SH-SY5Y (cell line): ENCODE measurements around the gene LRRFIP1.

Experiments used
- GATA2 ChIP-seq: IDR thresholded peaks from 2 replicates; pipeline ENCODE4 v1.6.1; 2011; ENCODE audit warnings: mild to moderate bottlenecking, low read depth, low read length
- GATA3 ChIP-seq: IDR thresholded peaks from 2 replicates; pipeline ENCODE4 v1.6.1; 2011; ENCODE audit warnings: low read depth, mild to moderate bottlenecking, low read length, moderate library complexity

DNA sequence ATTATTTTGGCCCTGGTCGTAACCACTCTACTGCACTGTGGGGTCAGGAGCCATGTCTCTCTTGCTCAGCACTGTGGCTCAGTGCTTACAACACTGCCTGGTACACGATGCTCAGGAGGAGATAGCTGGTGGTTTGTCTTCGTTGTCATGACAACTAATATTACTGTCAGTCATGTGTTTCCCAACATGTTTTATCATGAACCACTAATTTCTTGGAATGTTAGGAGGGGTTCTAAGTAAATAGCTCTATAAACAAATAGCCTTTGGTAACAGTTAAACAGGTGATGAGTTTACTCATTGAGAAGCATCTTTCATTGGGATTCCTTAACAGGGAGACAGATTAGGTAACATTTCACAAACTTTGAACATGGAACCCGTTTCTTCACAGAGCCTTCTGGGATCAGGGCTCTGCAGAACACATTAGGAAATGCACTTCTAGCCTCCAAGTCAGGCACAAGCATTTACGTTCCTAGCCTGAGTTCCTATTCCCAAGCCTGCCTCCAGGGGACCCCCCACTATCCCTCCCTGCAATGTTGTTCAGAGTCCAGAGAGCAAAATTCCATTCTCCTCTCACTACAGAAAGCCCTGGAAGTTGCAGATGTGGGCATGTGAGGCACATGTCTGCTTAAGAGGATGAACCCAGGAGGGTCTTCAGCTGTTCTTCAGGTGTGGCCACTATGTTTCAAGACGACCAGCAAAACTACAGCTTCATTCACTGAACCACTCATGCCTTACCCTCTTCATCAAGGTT lies 164.8 kb downstream of the LRRFIP1 start:
- TF ChIP-seq GATA2 = no peak
- TF ChIP-seq GATA3 = no peak
